Measurements from ENCODE around the gene FIBCD1. TPM values are rescaled to one million over a fixed set of nuclear protein-coding genes. Genes with fewer than 3 reads are reported as not detected.

FIBCD1 gene
- total RNA-seq, 1 donor from 2014 or later: not detected

DNA sequence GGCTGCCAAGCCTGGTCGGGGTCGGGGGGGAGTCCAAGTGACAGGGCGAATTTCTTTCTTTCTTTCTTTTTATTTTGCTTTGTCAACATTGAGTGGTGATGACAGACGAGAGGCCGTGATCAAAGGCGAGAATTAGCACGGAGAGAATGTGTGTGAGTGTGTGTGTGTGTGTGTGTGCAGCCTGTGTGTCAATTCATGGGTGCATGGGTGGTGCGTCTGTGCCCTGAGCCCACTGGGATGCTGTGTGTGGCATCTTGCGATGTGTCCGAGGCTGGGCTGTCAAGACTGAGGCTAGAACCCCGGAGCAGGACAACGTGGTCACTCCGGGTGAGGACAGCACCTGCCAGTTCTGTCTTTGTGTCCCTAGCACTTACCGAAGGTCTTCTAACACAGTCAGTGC is 4.7 kb upstream of the FIBCD1 start:
- Histone ChIP-seq H3K4me1 (peaks cover 5 to 21% of the 10 kb centered on the region in 2 donors), H3K27me3 (peaks cover 25% of the 10 kb centered on the region), H3K36me3 (no peaks in the 10 kb centered on the region), H3K4me3 (no peak overlapping the region), H3K9me3 (no peaks in the 10 kb centered on the region), H3K27ac (no peak overlapping the region)
- TF ChIP-seq, protein P1, sequence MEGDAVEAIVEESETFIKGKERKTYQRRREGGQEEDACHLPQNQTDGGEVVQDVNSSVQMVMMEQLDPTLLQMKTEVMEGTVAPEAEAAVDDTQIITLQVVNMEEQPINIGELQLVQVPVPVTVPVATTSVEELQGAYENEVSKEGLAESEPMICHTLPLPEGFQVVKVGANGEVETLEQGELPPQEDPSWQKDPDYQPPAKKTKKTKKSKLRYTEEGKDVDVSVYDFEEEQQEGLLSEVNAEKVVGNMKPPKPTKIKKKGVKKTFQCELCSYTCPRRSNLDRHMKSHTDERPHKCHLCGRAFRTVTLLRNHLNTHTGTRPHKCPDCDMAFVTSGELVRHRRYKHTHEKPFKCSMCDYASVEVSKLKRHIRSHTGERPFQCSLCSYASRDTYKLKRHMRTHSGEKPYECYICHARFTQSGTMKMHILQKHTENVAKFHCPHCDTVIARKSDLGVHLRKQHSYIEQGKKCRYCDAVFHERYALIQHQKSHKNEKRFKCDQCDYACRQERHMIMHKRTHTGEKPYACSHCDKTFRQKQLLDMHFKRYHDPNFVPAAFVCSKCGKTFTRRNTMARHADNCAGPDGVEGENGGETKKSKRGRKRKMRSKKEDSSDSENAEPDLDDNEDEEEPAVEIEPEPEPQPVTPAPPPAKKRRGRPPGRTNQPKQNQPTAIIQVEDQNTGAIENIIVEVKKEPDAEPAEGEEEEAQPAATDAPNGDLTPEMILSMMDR (IDR thresholded peaks at IDR 0.05): no peak
- intact Hi-C loops (cut with DNase I): loop anchor here (5.0 kb wide), 1 partner anchor 171 kb away; no protein-coding TSS in a partner anchor
- no peak for DNase-seq (ENCODE audit: low spot score in 2 of 2)

DNA sequence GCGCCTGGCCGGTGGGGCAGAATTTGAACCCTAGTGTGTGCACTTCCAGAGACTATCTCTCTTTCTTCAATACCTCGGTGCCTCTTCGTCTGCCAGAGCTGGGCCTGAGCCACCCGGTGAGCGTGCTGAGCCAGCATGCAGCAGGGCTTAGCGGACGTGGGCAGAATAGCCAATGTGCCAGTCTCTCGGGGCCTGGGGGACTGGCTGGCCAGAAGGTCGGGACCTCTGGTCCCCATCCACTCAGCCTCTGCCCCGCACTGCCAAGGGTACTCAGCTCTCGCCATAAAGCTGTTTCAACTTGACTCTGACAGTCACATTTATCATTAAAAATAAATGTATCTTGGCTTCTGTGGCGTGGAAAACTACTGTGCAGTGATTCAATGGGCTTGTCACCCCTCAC is 4.2 kb upstream of the FIBCD1 start:
- H3K36me3 ChIP-seq: no peaks in the 10 kb centered on the region
- H3K27me3 ChIP-seq: peaks cover 27% of the 10 kb centered on the region
- intact Hi-C loops (cut with DNase I): loop anchor here (5.0 kb wide), 1 partner anchor 171 kb away; no protein-coding TSS in a partner anchor
- no peak for DNase-seq (ENCODE audit: low spot score in 2 of 2)
- no peak overlapping the region for H3K27ac ChIP-seq
- no peaks in the 10 kb centered on the region for H3K9me3 ChIP-seq
- TF ChIP-seq, protein P1 (IDR thresholded peaks at IDR 0.05): no peak
- no peak overlapping the region for H3K4me3 ChIP-seq
- peaks cover 5 to 24% of the 10 kb centered on the region in 2 donors for H3K4me1 ChIP-seq

DNA sequence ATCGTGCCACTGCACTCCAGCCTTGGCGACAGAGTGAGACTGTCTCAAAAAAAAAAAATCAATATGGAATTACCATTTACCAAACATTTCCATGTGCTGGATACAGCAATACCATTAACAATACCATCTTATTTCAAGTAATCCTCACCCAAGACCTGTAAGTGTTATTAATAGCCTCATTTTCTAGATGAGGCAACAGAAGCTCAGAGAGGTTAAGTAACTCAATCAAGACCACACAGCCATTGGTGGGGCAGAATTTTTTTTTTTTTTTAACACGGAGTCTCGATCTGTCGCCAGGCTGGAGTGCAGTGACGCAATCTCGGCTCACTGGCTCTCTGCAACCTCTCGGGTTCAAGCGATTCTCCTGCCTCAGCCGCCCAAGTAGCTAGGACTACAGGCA is 3.6 kb upstream of the FIBCD1 start:
- Histone ChIP-seq H3K4me1 (peaks cover 5 to 25% of the 10 kb centered on the region in 2 donors), H3K36me3 (no peaks in the 10 kb centered on the region), H3K27me3 (peaks cover 33% of the 10 kb centered on the region), H3K9me3 (no peaks in the 10 kb centered on the region), H3K27ac (no peak overlapping the region), H3K4me3 (no peak overlapping the region)
- TF ChIP-seq, protein P1 (IDR thresholded peaks at IDR 0.05): no peak
- no peak for DNase-seq (ENCODE audit: low spot score in 2 of 2)
- intact Hi-C loops (cut with DNase I): loop anchor here (5.0 kb wide), 1 partner anchor 170 kb away; no protein-coding TSS in a partner anchor

DNA sequence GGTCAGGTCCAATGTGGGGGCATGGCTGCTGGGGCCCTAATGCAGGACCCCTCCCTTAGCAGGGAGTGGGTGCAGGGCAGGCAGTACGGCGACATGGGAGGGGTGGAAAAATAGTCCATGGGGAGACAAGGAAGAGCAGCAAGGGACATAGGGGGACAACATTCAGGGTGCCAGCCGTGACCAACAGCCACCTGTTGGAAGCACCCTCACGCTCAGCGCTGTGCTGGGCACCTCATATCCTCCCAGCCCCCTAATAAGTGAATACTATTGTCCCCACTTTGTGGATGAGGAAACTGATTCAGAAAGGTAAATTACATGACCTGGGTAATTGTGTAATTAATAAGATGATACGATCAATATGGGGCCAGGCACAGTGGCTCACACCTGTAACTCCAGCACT is 3.0 kb upstream of the FIBCD1 start:
- H3K4me1 ChIP-seq: peaks cover 5 to 25% of the 10 kb centered on the region in 2 donors
- peaks cover 39% of the 10 kb centered on the region for H3K27me3 ChIP-seq
- intact Hi-C loops (cut with DNase I): loop anchor here (5.0 kb wide), 1 partner anchor 170 kb away; no protein-coding TSS in a partner anchor
- no peak overlapping the region for H3K4me3 ChIP-seq
- DNase-seq (ENCODE audit: low spot score in 2 of 2): no peak
- no peaks in the 10 kb centered on the region for H3K36me3 ChIP-seq
- H3K9me3 ChIP-seq: no peaks in the 10 kb centered on the region
- H3K27ac ChIP-seq: no peak overlapping the region
- TF ChIP-seq, protein P1 (IDR thresholded peaks at IDR 0.05): no peak

DNA sequence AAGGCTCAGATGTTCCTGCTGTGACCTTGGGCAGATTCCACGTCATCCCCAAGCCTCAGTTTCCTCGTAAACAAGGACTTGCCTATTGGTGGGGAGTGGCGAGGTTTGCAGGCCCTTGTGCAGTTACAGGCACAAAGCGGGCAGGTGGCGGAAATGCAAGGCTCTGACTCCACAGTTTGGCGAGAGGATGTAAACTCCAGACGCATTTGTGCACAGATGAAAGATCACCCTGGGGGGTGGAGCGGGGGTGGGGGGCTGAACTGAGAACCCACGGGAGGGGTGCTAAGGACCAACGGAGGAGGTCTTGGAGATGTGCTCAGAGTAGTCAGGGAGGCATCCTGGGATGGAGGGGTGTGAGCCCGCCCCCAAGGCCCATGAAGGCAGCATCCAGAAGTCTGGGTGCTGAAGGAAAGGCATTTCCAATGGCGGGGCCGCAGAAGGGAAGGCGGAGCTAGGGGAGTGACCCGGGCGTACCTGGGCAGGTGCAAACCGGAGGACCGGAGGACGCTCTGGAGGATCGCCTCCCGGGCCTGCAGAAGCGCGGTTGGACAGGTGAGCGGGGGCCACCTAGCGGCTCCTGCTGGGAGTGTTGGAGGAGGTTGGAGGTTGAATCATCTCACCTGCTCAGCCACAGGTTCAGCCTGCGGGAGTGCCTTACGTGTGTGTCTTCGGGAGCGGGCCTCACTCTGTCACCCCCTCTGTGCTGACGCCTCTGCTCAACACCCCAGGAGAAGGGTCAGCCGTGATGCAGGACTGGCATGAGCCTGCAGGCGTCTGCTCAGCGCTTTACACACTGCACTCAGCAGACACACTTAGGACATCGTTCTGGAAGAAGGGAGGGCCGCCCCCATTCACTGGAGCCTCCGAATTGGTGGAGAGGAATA is 1.9 kb upstream of the FIBCD1 start:
- DNase-seq (ENCODE audit: low spot score in 2 of 2): peak in 1 of 2 donors; percentile 70
- TF ChIP-seq, protein P1 (IDR thresholded peaks at IDR 0.05): peak; percentile 79 to 86 (median 85)
- no peaks in the 10 kb centered on the region for H3K9me3 ChIP-seq
- H3K4me3 ChIP-seq: no peak overlapping the region
- H3K27ac ChIP-seq: no peak overlapping the region
- no peaks in the 10 kb centered on the region for H3K36me3 ChIP-seq
- intact Hi-C loops (cut with DNase I): loop anchor here (1.0 to 5.0 kb wide), 3 partner anchors 74 to 240 kb away; no protein-coding TSS in a partner anchor
- H3K4me1 ChIP-seq: peaks cover 5 to 25% of the 10 kb centered on the region in 2 donors
- peaks cover 39% of the 10 kb centered on the region for H3K27me3 ChIP-seq
